Colonic mucosa (tissue), 4 donors: ENCODE measurements around the gene DIP2B. TPM values are rescaled to one million over a fixed set of nuclear protein-coding genes. Genes with fewer than 3 reads are reported as not detected.
"Not testable (repeated sequence)": the region's sequence is repeated elsewhere in the genome, so short reads cannot be mapped to it uniquely, and the experiment has no call there.

Experiments
- DNase-seq: peaks from one replicate; pipeline ENCODE4 v3.0.0-alpha.2; 2020
- H3K27ac ChIP-seq: fragments of 200-600 bp; one replicate; pipeline ENCODE4 v1.8.0; 2021
- H3K27me3 ChIP-seq: fragments of 200-600 bp; one replicate; pipeline ENCODE4 v1.8.0; 2021
- H3K36me3 ChIP-seq: fragments of 200-600 bp; one replicate; pipeline ENCODE4 v1.8.0; 2021
- H3K4me1 ChIP-seq: fragments of 200-600 bp; one replicate; pipeline ENCODE4 v1.8.0; 2021; ENCODE audit warnings: mild to moderate bottlenecking
- H3K4me3 ChIP-seq: fragments of 200-600 bp; one replicate; pipeline ENCODE4 v1.8.0; 2021
- H3K9ac ChIP-seq, 2 donors: one replicate each; pipeline ENCODE4 v1.7.0; 2013; ENCODE audit warnings: control low read depth in 2 of 2, low read depth in 2 of 2, low read length in 2 of 2
- H3K9me3 ChIP-seq: fragments of 200-600 bp; one replicate; pipeline ENCODE4 v1.8.0; 2021
- CTCF ChIP-seq: fragments of 200-600 bp; IDR thresholded peaks from one replicate; pipeline ENCODE4 v1.8.0; 2022; ENCODE audit warnings: antibody characterized with exemption, mild to moderate bottlenecking
- intact Hi-C: fragments of 100-400 bp; cut with DNase I; formaldehyde crosslinking; loops from one replicate; pipeline ENCODE4 v1.14.1; 2022
- total RNA-seq, 2 donors: library from RNA; stranded (reverse); fragmentation: NEBNext Ultra II Directional in 1 of 2; extraction: Animal tissue kit (Norgen Biotek cat#: 25700) in 1 of 2; gene quantifications; one replicate each; pipeline ENCODE4 v1.2.1, GENCODE V29; 2021
- donor health status: healthy.
- donor health status: DM: no; HTN: no; CAD: no.
- donor health status: DM: no; HTN: no; CAD: no.

DIP2B gene
- total RNA-seq, 2 donors from 2014 or later = 34.3 to 36.8 TPM

DNA sequence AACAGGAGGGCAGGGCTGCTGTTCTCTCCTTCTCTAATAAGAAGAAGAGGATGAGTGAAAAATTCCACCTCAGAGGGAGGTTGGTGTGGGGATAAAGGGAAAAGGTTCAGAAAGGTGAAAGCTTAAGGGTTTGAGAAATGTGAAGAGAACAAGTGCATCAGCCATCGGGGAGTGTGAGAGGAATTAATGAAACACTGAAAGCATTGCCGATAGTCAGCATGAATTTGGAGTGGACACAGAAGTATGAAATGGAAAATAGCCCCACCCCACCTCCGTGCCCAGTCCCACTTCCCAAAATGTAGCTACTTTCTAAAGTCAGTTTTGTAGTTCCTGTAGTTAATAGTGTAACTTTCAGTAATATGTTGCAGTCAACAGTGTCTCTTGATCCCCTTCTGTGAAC is 33.4 kb downstream of the DIP2B start:
- intact Hi-C loops = no loop called here
- H3K27ac ChIP-seq = peak overlapping the region; percentile 7

GRCh38 chr12:50541139-50541538 is 36.4 kb downstream of the DIP2B start:
- no peak overlapping the region for H3K9ac ChIP-seq

More for the DNA sequence above, 33.4 kb downstream of the DIP2B start:
- H3K9me3 ChIP-seq = no peaks in the 10 kb centered on the region
- no peak for DNase-seq
- H3K4me3 ChIP-seq = no peak overlapping the region
- no peaks in the 10 kb centered on the region for H3K27me3 ChIP-seq
- H3K36me3 ChIP-seq = no peaks in the 10 kb centered on the region
- peaks cover 9% of the 10 kb centered on the region for H3K4me1 ChIP-seq
- no peak for TF ChIP-seq CTCF
- peak overlapping the region in 1 of 2 donors; percentile 66 for H3K9ac ChIP-seq

GRCh38 chr12:50542448-50542847 is 37.7 kb downstream of the DIP2B start:
- peaks cover 8% of the 10 kb centered on the region for H3K4me1 ChIP-seq
- intact Hi-C loops = no loop called here
- no peak overlapping the region for H3K4me3 ChIP-seq
- peak overlapping the region; percentile 56 for H3K27ac ChIP-seq
- no peak for TF ChIP-seq CTCF
- no peaks in the 10 kb centered on the region for H3K27me3 ChIP-seq
- no peak for DNase-seq
- H3K36me3 ChIP-seq = no peaks in the 10 kb centered on the region
- no peaks in the 10 kb centered on the region for H3K9me3 ChIP-seq
- no peak overlapping the region for H3K9ac ChIP-seq

More at GRCh38 chr12:50541139-50541538, 36.4 kb downstream of the DIP2B start:
- Histone ChIP-seq H3K36me3 (no peaks in the 10 kb centered on the region), H3K4me1 (peaks cover 8% of the 10 kb centered on the region), H3K4me3 (no peak overlapping the region), H3K27ac (no peak overlapping the region), H3K9me3 (no peaks in the 10 kb centered on the region), H3K27me3 (no peaks in the 10 kb centered on the region)
- intact Hi-C loops = no loop called here
- TF ChIP-seq CTCF = no peak
- DNase-seq = no peak

DNA sequence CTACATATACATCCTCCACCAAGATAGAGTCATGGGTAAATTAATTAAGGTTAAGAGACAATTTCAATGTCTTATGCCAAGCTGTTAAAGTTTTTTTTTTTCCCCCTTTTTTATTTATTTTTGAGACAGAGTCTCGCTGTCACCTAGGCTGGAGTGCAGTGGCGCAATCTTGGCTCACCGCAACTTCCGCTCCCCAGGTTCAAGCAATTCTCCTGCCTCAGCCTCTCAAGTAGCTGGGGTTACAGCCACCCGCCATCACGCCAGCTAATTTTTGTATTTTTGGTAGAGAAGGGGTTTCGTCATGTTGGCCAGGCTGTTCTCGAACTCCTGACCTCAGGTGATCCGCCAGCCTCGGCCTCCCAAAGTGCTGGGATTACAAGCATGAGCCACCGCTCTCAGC is 38.4 kb downstream of the DIP2B start:
- peak overlapping the region; percentile 56 for H3K27ac ChIP-seq
- H3K4me3 ChIP-seq, H3K36me3 ChIP-seq, DNase-seq, H3K9me3 ChIP-seq, H3K9ac ChIP-seq, H3K4me1 ChIP-seq, H3K27me3 ChIP-seq, intact Hi-C loops: not testable (repeated sequence)

DNA sequence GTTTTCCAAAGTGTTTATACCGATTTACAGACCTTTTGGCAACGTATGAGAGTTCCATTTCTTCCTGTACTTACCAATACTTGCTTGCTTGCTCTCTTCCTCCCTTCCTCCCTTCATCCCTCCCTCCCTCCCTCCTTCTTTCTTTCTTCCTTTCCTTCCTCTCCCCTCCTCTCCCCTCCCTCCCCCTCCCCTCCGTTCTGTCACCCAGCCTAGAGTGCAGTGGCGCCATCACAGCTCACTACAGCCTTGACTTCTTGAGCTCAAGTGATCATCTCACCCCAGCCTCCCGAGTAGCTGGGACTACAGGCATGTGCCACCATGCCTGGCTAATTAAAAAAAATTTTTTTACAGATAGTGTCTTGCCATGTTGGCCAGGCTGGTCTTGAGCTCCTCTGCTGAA is 40.4 kb downstream of the DIP2B start:
- intact Hi-C loops = no loop called here
- Histone ChIP-seq H3K4me1 (peaks cover 3% of the 10 kb centered on the region), H3K4me3 (no peak overlapping the region), H3K27ac (peak overlapping the region; percentile 66), H3K9ac (no peak overlapping the region), H3K9me3 (no peaks in the 10 kb centered on the region), H3K27me3 (no peaks in the 10 kb centered on the region), H3K36me3 (no peaks in the 10 kb centered on the region)
- DNase-seq = no peak
- no peak for TF ChIP-seq CTCF

GRCh38 chr12:50545786-50546185 is 41.0 kb downstream of the DIP2B start:
- H3K27ac ChIP-seq = peak overlapping the region; percentile 66
- H3K9ac ChIP-seq = peak overlapping the region in 1 of 2 donors; percentile 53
- no peaks in the 10 kb centered on the region for H3K27me3 ChIP-seq
- H3K4me1 ChIP-seq = peaks cover 3% of the 10 kb centered on the region
- H3K9me3 ChIP-seq = no peaks in the 10 kb centered on the region
- H3K36me3 ChIP-seq = no peaks in the 10 kb centered on the region
- H3K4me3 ChIP-seq = no peak overlapping the region
- no peak for TF ChIP-seq CTCF
- DNase-seq = peak; percentile 72
- intact Hi-C loops = no loop called here
